Activated naive CD4-positive, alpha-beta T cell treated with anti-CD3 and anti-CD28 coated beads, Interleukin-2, amount 50 U/mL, for 72 hours (primary cell): ENCODE data around the gene SMIM38. TPM values are rescaled to one million over a fixed set of nuclear protein-coding genes. Genes with fewer than 3 reads are reported as not detected.
"Not testable (repeated sequence)": the region's sequence is repeated elsewhere in the genome, so short reads cannot be mapped to it uniquely, and the experiment has no call there.

Experiments used
- ATAC-seq, 2 donors: fragments of 150-1000 bp; cut with Tn5 transposase; 2 replicates each; pipeline ENCODE4 v1.10.0; 2021; ENCODE audit warnings: mild to moderate bottlenecking in 2 of 2, moderate library complexity in 2 of 2
- DNase-seq, 2 donors: peaks; one replicate each; pipeline ENCODE4 v3.0.0; 2021 to 2022; ENCODE audit warnings: low spot score in 2 of 2
- H3K27ac Mint-ChIP-seq, 2 donors: one replicate each; pipeline ENCODE4 v1.8.0; 2022; ENCODE audit warnings: mild to moderate bottlenecking in 2 of 2, mixed read lengths in 2 of 2
- H3K36me3 Mint-ChIP-seq, 2 donors: one replicate each; pipeline ENCODE4 v1.8.0; 2022; ENCODE audit warnings: mixed read lengths in 2 of 2
- H3K9me3 Mint-ChIP-seq, 2 donors: one replicate each; pipeline ENCODE4 v1.8.0; 2022; ENCODE audit warnings: mixed read lengths in 2 of 2
- total RNA-seq, 2 donors: library from RNA; stranded (reverse); gene quantifications; one replicate each; pipeline ENCODE4 v1.2.3, GENCODE V29; 2022

SMIM38 gene
- total RNA-seq, 2 donors from 2014 or later: 0.71 to 1.1 TPM

- no peak overlapping the region for H3K27ac Mint-ChIP-seq
- ATAC-seq: no peak
- peaks cover 13 to 29% of the 10 kb centered on the region in 2 donors for H3K9me3 Mint-ChIP-seq
- no peak for DNase-seq
- H3K36me3 Mint-ChIP-seq: peaks cover 11 to 15% of the 10 kb centered on the region in 2 donors
Measured at GRCh38 chr11:69148806-69149205, 6.9 kb upstream of the SMIM38 start.

- ATAC-seq, DNase-seq, H3K27ac Mint-ChIP-seq: not testable (repeated sequence)
- Mint-ChIP-seq H3K9me3 (peaks cover 13 to 29% of the 10 kb centered on the region in 2 donors), H3K36me3 (peaks cover 11 to 15% of the 10 kb centered on the region in 2 donors)
Measured at GRCh38 chr11:69149338-69150045, 6.2 kb upstream of the SMIM38 start.

GRCh38 chr11:69150175-69150574 lies 5.6 kb upstream of the SMIM38 start:
- H3K27ac Mint-ChIP-seq: no peak overlapping the region
- no peak for ATAC-seq

GRCh38 chr11:69151836-69152235 lies 3.9 kb upstream of the SMIM38 start:
- H3K27ac Mint-ChIP-seq: no peak overlapping the region
- peaks cover 4 to 11% of the 10 kb centered on the region in 2 donors for H3K36me3 Mint-ChIP-seq
- ATAC-seq: no peak
- H3K9me3 Mint-ChIP-seq: peaks cover 3 to 14% of the 10 kb centered on the region in 2 donors
- no peak for DNase-seq

More at GRCh38 chr11:69150175-69150574, 5.6 kb upstream of the SMIM38 start:
- DNase-seq: no peak
- peaks cover 13 to 29% of the 10 kb centered on the region in 2 donors for H3K9me3 Mint-ChIP-seq
- peaks cover 11 to 15% of the 10 kb centered on the region in 2 donors for H3K36me3 Mint-ChIP-seq

- peaks cover 3 to 13% of the 10 kb centered on the region in 2 donors for H3K9me3 Mint-ChIP-seq
- H3K27ac Mint-ChIP-seq: no peak overlapping the region
- DNase-seq (no peak), ATAC-seq (no peak)
- H3K36me3 Mint-ChIP-seq: peaks cover 4 to 11% of the 10 kb centered on the region in 2 donors
Measured at GRCh38 chr11:69152733-69153421, 2.9 kb upstream of the SMIM38 start.

- DNase-seq: no peak
- H3K27ac Mint-ChIP-seq: no peak overlapping the region
- peak in 1 of 2 donors; percentile 76 for ATAC-seq
- H3K36me3 Mint-ChIP-seq: peaks cover 4 to 6% of the 10 kb centered on the region in 2 donors
- H3K9me3 Mint-ChIP-seq: peaks cover 3 to 10% of the 10 kb centered on the region in 2 donors
Measured at GRCh38 chr11:69153661-69154060, 2.1 kb upstream of the SMIM38 start.

GRCh38 chr11:69154211-69154913 lies 1.4 kb upstream of the SMIM38 start:
- ATAC-seq: no peak
- Mint-ChIP-seq H3K36me3 (peaks cover 0 to 4% of the 10 kb centered on the region in 2 donors), H3K9me3 (peaks cover 3 to 4% of the 10 kb centered on the region in 2 donors), H3K27ac (no peak overlapping the region)
- no peak for DNase-seq

GRCh38 chr11:69154938-69155301 lies 815 bp upstream of the SMIM38 start:
- Mint-ChIP-seq H3K9me3 (peaks cover 3 to 4% of the 10 kb centered on the region in 2 donors), H3K27ac (no peak overlapping the region), H3K36me3 (peaks cover 0 to 4% of the 10 kb centered on the region in 2 donors)
- ATAC-seq (no peak), DNase-seq (no peak)

- Mint-ChIP-seq H3K9me3 (no peaks in the 10 kb centered on the region), H3K27ac (peak overlapping the region in 1 of 2 donors; percentile 79), H3K36me3 (no peaks in the 10 kb centered on the region)
- no peak for DNase-seq
- no peak for ATAC-seq
Measured at GRCh38 chr11:69156235-69156639, 502 bp downstream of the SMIM38 start.

GRCh38 chr11:69156673-69157155 lies 979 bp downstream of the SMIM38 start:
- Mint-ChIP-seq H3K27ac (no peak overlapping the region), H3K9me3 (no peaks in the 10 kb centered on the region), H3K36me3 (no peaks in the 10 kb centered on the region)
- ATAC-seq (no peak), DNase-seq (no peak)

- Mint-ChIP-seq H3K36me3 (no peaks in the 10 kb centered on the region), H3K9me3 (no peaks in the 10 kb centered on the region), H3K27ac (no peak overlapping the region)
- DNase-seq (no peak), ATAC-seq (no peak)
Measured at GRCh38 chr11:69157156-69157821, 1.6 kb downstream of the SMIM38 start.

- DNase-seq: no peak
- H3K27ac Mint-ChIP-seq: no peak overlapping the region
- no peak for ATAC-seq
- no peaks in the 10 kb centered on the region for H3K36me3 Mint-ChIP-seq
- H3K9me3 Mint-ChIP-seq: peaks cover 0 to 3% of the 10 kb centered on the region in 2 donors
Measured at GRCh38 chr11:69157822-69158231, 2.1 kb downstream of the SMIM38 start.

- Mint-ChIP-seq H3K27ac (no peak overlapping the region), H3K36me3 (peaks cover 0 to under 1% of the 10 kb centered on the region in 2 donors)
- no peak for DNase-seq
Measured at GRCh38 chr11:69158301-69159149, 2.8 kb downstream of the SMIM38 start.

GRCh38 chr11:69159150-69159852 lies 3.6 kb downstream of the SMIM38 start:
- DNase-seq (no peak), ATAC-seq (no peak)
- peaks cover 6 to 7% of the 10 kb centered on the region in 2 donors for H3K36me3 Mint-ChIP-seq
- H3K27ac Mint-ChIP-seq: no peak overlapping the region
- peaks cover 5 to 14% of the 10 kb centered on the region in 2 donors for H3K9me3 Mint-ChIP-seq

More at GRCh38 chr11:69158301-69159149, 2.8 kb downstream of the SMIM38 start:
- ATAC-seq: no peak
- peaks cover 0 to 8% of the 10 kb centered on the region in 2 donors for H3K9me3 Mint-ChIP-seq
